Mesendoderm (in vitro differentiated cells): ENCODE results near the gene OAS3.

ENCODE experiments used
- DNase-seq: peaks from one replicate; pipeline ENCODE4 v3.0.0; 2013
- H2AK5ac ChIP-seq: 2 replicates; pipeline ENCODE4 v1.6.1; 2013; ENCODE audit warnings: low read length, inconsistent platforms
- H2BK120ac ChIP-seq: 2 replicates; pipeline ENCODE4 v1.6.1; 2013; ENCODE audit warnings: low read depth, mild to moderate bottlenecking, low read length, moderate library complexity, mixed read lengths
- H2BK15ac ChIP-seq: replicated peaks from 2 replicates; pipeline ENCODE4 v1.6.1; 2013; ENCODE audit warnings: low read depth, mild to moderate bottlenecking, moderate library complexity
- H2BK5ac ChIP-seq: 2 replicates; pipeline ENCODE4 v1.6.1; 2013; ENCODE audit warnings: low read length, inconsistent platforms
- H3K18ac ChIP-seq: 2 replicates; pipeline ENCODE4 v1.6.1; 2013; ENCODE audit warnings: mild to moderate bottlenecking, low read length, mixed read lengths
- H3K23ac ChIP-seq: one replicate; pipeline ENCODE4 v1.6.1; 2013; ENCODE audit warnings: low read length
- H3K27ac ChIP-seq: 2 replicates; pipeline ENCODE4 v1.5.1; 2013; ENCODE audit warnings: low read depth, mild to moderate bottlenecking, inconsistent platforms, low read length, moderate library complexity
- H3K27me3 ChIP-seq: 2 replicates; pipeline ENCODE4 v1.6.1; 2013; ENCODE audit warnings: low read length, control low read depth, mild to moderate bottlenecking, inconsistent platforms; ENCODE audit not compliant: insufficient read depth, poor library complexity
- H3K36me3 ChIP-seq: 2 replicates; pipeline ENCODE4 v1.6.1; 2013; ENCODE audit warnings: low read length, inconsistent platforms; ENCODE audit not compliant: control insufficient read depth, insufficient read depth
- H3K4ac ChIP-seq: one replicate; pipeline ENCODE4 v1.6.1; 2013; ENCODE audit warnings: low read depth, mild to moderate bottlenecking, low read length, moderate library complexity
- H3K4me1 ChIP-seq: 2 replicates; pipeline ENCODE4 v1.6.1; 2013; ENCODE audit warnings: low read depth, low read length, inconsistent platforms; ENCODE audit not compliant: control insufficient read depth
- H3K4me2 ChIP-seq: 2 replicates; pipeline ENCODE4 v1.6.1; 2013; ENCODE audit warnings: low read length
- H3K4me3 ChIP-seq: 2 replicates; pipeline ENCODE4 v1.5.1; 2013; ENCODE audit warnings: mild to moderate bottlenecking, low read length
- H3K56ac ChIP-seq: one replicate; pipeline ENCODE4 v1.6.1; 2013; ENCODE audit warnings: low read length
- H3K79me1 ChIP-seq: 2 replicates; pipeline ENCODE4 v1.6.1; 2013; ENCODE audit warnings: low read length, inconsistent platforms
- H3K79me2 ChIP-seq: 2 replicates; pipeline ENCODE4 v1.6.1; 2013; ENCODE audit warnings: mild to moderate bottlenecking, low read length; ENCODE audit not compliant: control insufficient read depth, insufficient read depth
- H3K9ac ChIP-seq: 2 replicates; pipeline ENCODE4 v1.6.1; 2013; ENCODE audit warnings: low read length, inconsistent platforms
- H4K5ac ChIP-seq: one replicate; pipeline ENCODE4 v1.6.1; 2013; ENCODE audit warnings: low read length
- H4K8ac ChIP-seq: one replicate; pipeline ENCODE4 v1.6.1; 2013; ENCODE audit warnings: low read depth, mild to moderate bottlenecking, control low read depth, low read length, moderate library complexity
- WGBS: extraction: QIAGEN DNeasy Blood & Tissue Kit; methylation state at CpG from one replicate; pipeline ENCODE4 v1.1.7; 2013; ENCODE audit warnings: low lambda C conversion rate, missing lambda C conversion rate; ENCODE audit not compliant: insufficient coverage; ENCODE audit errors: extremely low coverage; 5-methylcytosine and 5-hydroxymethylcytosine counted together

The OAS3 gene

DNA sequence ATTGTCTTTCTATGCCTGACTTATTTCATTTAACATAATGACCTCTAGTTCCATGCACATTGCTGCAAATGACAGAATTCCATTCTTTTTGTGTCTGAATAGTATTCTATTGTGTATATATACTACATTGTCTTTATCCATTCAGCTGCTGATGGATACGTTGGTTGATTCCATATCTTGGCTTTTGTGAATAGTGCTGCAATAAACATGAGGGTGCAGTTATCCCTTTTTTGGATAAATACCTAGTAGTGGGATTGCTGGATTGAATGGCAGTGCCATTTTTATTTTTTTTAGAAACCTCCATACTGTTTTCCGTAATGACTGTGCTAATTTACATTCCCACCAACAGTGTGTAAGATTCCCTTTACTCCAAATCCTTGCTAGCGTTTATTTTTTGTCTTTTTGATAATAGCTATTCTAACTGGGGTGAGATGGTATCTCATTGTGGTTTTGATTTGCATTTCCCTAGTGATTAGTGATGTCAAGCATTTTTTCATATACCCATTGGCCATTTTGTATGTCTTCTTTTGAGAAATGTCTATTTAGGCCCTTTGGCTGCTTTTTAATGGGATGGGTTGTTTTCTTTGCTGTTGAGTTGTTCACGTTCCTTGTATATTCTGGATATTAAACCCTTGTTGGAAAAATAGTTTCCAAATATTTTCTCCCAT is 42.4 kb downstream of the OAS3 start:
- Histone ChIP-seq H3K4me3 (no peak overlapping the region), H3K4ac (no peak overlapping the region), H2BK5ac (no peak overlapping the region), H3K23ac (no peak overlapping the region), H2BK15ac (no peak overlapping the region), H3K4me2 (no peak overlapping the region), H3K9ac (no peak overlapping the region), H2BK120ac (no peak overlapping the region), H3K4me1 (no peaks in the 10 kb centered on the region), H2AK5ac (no peak overlapping the region), H3K56ac (no peak overlapping the region), H3K36me3 (no peaks in the 10 kb centered on the region), H4K8ac (no peak overlapping the region), H3K18ac (no peak overlapping the region), H3K79me1 (no peaks in the 10 kb centered on the region), H3K79me2 (no peaks in the 10 kb centered on the region), H3K27ac (no peak overlapping the region), H3K27me3 (no peaks in the 10 kb centered on the region), H4K5ac (no peak overlapping the region)
- no peak for DNase-seq
- WGBS, result no CpG with 5 or more reads among the region's 4 CpGs

DNA sequence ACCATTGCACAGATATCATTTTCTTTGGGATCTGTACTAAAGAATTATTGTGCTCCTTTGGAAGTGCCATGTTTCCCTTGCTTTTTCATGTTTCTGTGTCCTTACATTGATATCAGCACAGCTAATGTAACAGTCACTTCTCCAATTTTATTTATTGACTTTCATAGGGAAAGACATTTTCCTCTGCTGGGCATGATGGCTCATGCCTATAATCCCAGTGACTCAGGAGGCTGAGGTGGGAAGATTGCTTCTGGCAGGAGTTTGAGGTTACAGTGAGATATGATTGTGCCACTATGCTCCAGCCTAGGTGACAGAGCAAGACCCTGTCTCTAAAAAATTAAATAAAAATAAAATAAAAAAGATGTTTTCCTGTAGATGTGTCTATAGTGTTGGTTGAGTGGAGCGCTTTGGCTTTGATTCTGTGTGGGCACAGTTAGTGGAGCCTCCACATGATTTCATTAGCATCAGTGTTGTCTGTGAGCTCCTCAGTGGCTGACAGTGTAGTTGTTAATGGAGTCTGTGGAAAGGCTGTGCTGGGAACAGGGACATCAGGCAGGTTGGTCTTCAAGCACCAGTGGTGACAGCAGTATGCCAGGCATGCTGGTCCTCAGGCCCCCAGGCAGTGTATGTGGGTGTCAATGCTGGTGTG is 47.5 kb downstream of the OAS3 start:
- H3K79me2 ChIP-seq, result no peaks in the 10 kb centered on the region
- no peak overlapping the region for H3K9ac ChIP-seq
- H2AK5ac ChIP-seq, result no peak overlapping the region
- no peak overlapping the region for H4K5ac ChIP-seq
- H4K8ac ChIP-seq, result no peak overlapping the region
- no peaks in the 10 kb centered on the region for H3K27me3 ChIP-seq
- WGBS, result no CpG with 5 or more reads among the region's 1 CpG
- no peak overlapping the region for H2BK120ac ChIP-seq
- no peak overlapping the region for H3K4ac ChIP-seq
- H3K4me3 ChIP-seq, result no peak overlapping the region
- H2BK5ac ChIP-seq, result no peak overlapping the region
- no peak overlapping the region for H3K23ac ChIP-seq
- no peaks in the 10 kb centered on the region for H3K36me3 ChIP-seq
- DNase-seq, result no peak
- H3K18ac ChIP-seq, result no peak overlapping the region
- H3K4me2 ChIP-seq, result no peak overlapping the region
- peak overlapping the region; percentile 5 for H3K56ac ChIP-seq
- peaks cover 2% of the 10 kb centered on the region for H3K4me1 ChIP-seq
- no peaks in the 10 kb centered on the region for H3K79me1 ChIP-seq
- no peak overlapping the region for H2BK15ac ChIP-seq
- H3K27ac ChIP-seq, result no peak overlapping the region

DNA sequence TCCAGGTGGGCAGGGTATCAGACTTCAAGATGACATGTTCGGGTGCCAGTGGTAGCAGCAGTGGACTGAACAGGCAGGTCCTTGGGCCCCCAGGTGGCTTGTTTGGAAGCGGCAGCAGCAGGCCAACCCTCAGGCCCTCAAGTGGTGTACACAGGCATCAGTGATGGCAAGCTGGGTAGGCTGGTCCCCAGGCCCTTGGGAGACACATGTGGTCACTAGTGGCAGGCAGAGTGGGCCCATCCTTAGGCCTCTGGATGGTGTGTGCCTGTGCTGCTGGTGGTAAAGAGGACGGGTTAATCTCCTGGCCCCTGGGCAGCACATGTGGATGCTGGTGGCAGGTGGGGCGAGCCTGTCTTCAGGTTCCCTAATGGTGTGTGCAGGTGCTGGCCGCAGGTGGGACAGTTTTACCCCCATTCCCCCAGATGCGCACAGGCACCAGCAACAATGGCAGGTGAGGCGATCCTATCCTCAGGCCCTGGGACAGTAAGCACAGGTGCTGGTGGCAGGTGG is 48.1 kb downstream of the OAS3 start:
- H3K79me2 ChIP-seq, result no peaks in the 10 kb centered on the region
- no peak for DNase-seq
- no peak overlapping the region for H3K4me3 ChIP-seq
- H2BK5ac ChIP-seq, result no peak overlapping the region
- H3K4me2 ChIP-seq, result no peak overlapping the region
- H4K5ac ChIP-seq, result no peak overlapping the region
- no peaks in the 10 kb centered on the region for H3K79me1 ChIP-seq
- no CpG with 5 or more reads among the region's 7 CpGs for WGBS
- no peak overlapping the region for H4K8ac ChIP-seq
- no peak overlapping the region for H2AK5ac ChIP-seq
- no peaks in the 10 kb centered on the region for H3K27me3 ChIP-seq
- peaks cover 2% of the 10 kb centered on the region for H3K4me1 ChIP-seq
- H3K56ac ChIP-seq, result peak overlapping the region; percentile 5
- no peak overlapping the region for H2BK15ac ChIP-seq
- no peak overlapping the region for H3K18ac ChIP-seq
- no peak overlapping the region for H2BK120ac ChIP-seq
- H3K9ac ChIP-seq, result no peak overlapping the region
- no peak overlapping the region for H3K27ac ChIP-seq
- no peaks in the 10 kb centered on the region for H3K36me3 ChIP-seq
- H3K4ac ChIP-seq, result no peak overlapping the region
- H3K23ac ChIP-seq, result no peak overlapping the region

DNA sequence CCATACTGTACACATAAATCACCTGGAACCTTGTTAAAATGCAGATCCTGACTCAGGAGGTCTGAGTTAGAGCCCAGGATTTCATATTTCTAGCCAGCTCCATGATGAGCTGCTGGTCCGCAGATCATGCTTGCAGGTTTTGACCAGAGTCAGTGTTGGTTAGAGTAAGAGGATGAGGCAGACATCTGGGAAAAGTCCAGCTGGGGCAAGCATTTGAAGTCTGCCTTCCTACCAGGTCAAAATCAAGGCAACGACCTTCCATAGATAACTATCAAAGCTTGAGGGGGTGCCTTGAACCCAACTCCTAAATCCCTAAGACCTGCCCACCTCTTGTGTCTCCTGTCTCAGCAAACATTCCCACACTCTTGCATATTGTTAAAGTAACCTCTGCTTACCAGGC is 49.3 kb downstream of the OAS3 start:
- Histone ChIP-seq H3K79me1 (no peaks in the 10 kb centered on the region), H3K27me3 (no peaks in the 10 kb centered on the region), H4K8ac (no peak overlapping the region), H2AK5ac (no peak overlapping the region), H3K4me1 (peaks cover 2% of the 10 kb centered on the region), H3K18ac (no peak overlapping the region), H3K4me2 (no peak overlapping the region), H2BK5ac (no peak overlapping the region), H3K79me2 (no peaks in the 10 kb centered on the region), H2BK15ac (no peak overlapping the region), H4K5ac (no peak overlapping the region), H3K9ac (no peak overlapping the region), H3K56ac (no peak overlapping the region), H3K23ac (no peak overlapping the region), H3K4me3 (no peak overlapping the region), H3K36me3 (no peaks in the 10 kb centered on the region), H3K4ac (no peak overlapping the region), H3K27ac (no peak overlapping the region), H2BK120ac (no peak overlapping the region)
- no CpG with 5 or more reads among the region's 2 CpGs for WGBS
- DNase-seq, result no peak

DNA sequence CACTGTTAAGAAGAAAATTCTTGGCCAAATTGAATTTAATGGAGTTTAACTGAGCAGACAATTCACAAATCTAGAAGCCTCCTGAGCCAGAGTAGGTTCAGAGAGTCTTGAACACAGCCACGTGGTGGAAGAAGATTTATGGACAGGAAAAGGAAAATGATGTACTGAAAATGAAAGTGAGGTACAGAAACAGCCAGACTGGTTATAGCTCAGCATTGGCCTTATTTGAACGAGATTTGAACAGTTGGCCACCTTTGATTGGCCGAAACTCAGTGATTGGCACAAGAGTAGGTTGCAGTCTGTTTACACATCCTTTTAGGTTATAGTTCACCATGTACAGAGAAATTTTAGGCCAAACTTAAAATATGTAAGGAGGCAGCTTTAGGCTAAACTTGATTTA is 50.0 kb downstream of the OAS3 start:
- no CpG with 5 or more reads among the region's 3 CpGs for WGBS
- DNase-seq, result no peak
- H2BK15ac ChIP-seq, result no peak overlapping the region

More for the DNA sequence above, 50.0 kb downstream of the OAS3 start:
- no peak overlapping the region for H4K5ac ChIP-seq
- no peaks in the 10 kb centered on the region for H3K79me1 ChIP-seq
- no peak overlapping the region for H3K4me3 ChIP-seq
- H2AK5ac ChIP-seq, result no peak overlapping the region
- H3K27ac ChIP-seq, result no peak overlapping the region
- H3K4me1 ChIP-seq, result peaks cover 2% of the 10 kb centered on the region
- no peak overlapping the region for H3K4me2 ChIP-seq
- no peak overlapping the region for H4K8ac ChIP-seq
- no peak overlapping the region for H3K23ac ChIP-seq
- H3K4ac ChIP-seq, result no peak overlapping the region
- no peaks in the 10 kb centered on the region for H3K27me3 ChIP-seq
- H3K79me2 ChIP-seq, result no peaks in the 10 kb centered on the region
- H2BK120ac ChIP-seq, result no peak overlapping the region
- H3K56ac ChIP-seq, result no peak overlapping the region
- no peak overlapping the region for H3K9ac ChIP-seq
- H3K18ac ChIP-seq, result no peak overlapping the region
- H3K36me3 ChIP-seq, result no peaks in the 10 kb centered on the region
- no peak overlapping the region for H2BK5ac ChIP-seq
